Subcutaneous adipose tissue (tissue), 4 donors: ENCODE data around the gene PHPT1. TPM values are rescaled to one million over a fixed set of nuclear protein-coding genes. Genes with fewer than 3 reads are reported as not detected.

ENCODE experiments used
- total RNA-seq, 4 donors: library from RNA; depleted of rRNA; stranded (reverse); fragments of >200 nt; gene quantifications; one replicate each; pipeline ENCODE4 v1.1.0, GENCODE V29; 2016
- TF ChIP-seq, protein P1 (sequence below): fragments of 450-650 bp; IDR thresholded peaks from one replicate; pipeline ENCODE4 v1.5.1; 2016; ENCODE audit warnings: low read depth, mild to moderate bottlenecking, control low read depth, antibody characterized with exemption, moderate library complexity

The PHPT1 gene
- total RNA-seq = 10 to 100 TPM; 31.8 to 56.6 (median 45.7) TPM

DNA sequence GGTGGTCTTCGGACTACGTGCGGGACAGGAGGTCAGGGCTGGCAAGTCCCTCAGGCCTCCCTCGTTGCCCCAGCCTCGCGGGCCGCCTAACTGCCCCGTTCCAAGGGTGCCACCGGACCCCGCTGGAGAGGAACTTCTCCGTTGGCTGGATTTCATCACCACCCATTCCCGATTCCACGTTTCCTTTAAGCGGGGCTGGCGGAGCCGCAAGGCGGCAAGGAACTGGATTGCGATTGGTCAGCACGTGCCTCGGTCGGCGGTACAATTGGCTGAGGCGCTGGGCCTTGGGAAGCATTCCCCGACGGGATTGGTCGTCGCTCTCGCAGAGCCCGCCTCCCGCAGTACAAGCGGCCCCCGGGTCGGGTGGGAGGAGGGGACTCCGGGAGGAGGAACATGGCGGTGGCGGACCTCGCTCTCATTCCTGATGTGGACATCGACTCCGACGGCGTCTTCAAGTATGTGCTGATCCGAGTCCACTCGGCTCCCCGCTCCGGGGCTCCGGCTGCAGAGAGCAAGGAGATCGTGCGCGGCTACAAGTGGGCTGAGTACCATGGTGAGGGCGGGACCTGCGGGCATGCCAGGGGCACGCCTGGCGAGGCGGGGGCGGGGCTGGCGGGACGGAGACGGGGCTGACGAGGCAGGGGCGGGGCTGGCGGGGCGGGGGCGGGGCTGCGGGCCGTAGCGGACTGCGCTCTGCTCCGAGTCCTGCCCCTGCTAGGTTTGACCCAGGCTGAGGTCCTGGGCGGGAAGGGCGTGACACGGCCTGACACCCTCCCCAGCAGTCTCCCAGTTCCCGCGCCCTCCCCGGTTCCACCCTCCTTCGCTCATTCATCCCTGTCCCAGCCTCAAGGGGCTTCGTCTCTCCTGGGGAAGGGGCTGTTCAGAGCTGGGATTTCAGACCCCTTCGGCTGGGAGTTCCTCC, at the start of gene PHPT1:
PHPT1 (plus strand) TSS at position 372 of the 922 bp plus-strand sequence; CDS start at position 394, 22 bp downstream.
- TF ChIP-seq, protein P1, sequence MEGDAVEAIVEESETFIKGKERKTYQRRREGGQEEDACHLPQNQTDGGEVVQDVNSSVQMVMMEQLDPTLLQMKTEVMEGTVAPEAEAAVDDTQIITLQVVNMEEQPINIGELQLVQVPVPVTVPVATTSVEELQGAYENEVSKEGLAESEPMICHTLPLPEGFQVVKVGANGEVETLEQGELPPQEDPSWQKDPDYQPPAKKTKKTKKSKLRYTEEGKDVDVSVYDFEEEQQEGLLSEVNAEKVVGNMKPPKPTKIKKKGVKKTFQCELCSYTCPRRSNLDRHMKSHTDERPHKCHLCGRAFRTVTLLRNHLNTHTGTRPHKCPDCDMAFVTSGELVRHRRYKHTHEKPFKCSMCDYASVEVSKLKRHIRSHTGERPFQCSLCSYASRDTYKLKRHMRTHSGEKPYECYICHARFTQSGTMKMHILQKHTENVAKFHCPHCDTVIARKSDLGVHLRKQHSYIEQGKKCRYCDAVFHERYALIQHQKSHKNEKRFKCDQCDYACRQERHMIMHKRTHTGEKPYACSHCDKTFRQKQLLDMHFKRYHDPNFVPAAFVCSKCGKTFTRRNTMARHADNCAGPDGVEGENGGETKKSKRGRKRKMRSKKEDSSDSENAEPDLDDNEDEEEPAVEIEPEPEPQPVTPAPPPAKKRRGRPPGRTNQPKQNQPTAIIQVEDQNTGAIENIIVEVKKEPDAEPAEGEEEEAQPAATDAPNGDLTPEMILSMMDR = no peak

DNA sequence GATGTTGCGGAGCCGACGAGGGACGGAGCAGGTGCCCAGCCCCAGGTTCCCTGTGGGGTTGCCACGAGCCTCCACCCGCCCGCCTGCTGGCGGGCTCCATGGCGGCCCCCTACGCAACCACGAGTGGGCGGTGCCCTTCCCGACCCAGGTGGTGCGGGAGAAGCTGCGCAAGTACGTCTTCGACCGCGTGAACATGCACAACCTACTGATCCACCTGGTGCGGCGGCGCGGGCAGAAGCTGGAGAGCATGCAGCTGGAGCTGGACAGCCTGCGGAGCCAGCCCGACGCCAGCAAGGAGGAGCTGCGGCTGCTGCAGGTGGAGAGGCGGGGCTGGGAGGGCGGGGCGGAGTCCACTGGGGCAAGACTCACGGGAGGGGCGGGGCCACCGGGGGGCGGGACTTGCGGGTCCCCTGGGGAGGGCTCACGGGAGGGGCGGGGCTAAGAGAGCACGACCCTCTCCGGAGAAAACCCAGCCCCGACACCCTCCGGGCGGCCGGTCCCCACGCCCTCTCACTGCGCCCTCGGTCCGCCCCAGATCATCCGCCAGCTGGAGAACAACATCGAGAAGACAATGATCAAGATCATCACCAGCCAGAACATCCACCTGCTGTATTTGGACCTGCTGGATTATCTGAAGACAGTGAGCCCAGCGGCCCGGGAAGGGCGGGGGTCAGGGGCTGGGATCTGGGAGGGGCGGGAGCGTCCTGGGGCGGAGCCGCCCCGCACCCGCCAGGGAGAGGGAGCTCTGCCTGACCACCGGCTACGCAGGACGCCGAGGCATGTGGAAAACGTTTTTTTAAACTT, 49.2 kb upstream of the PHPT1 start:
- TF ChIP-seq, protein P1 = no peak

DNA sequence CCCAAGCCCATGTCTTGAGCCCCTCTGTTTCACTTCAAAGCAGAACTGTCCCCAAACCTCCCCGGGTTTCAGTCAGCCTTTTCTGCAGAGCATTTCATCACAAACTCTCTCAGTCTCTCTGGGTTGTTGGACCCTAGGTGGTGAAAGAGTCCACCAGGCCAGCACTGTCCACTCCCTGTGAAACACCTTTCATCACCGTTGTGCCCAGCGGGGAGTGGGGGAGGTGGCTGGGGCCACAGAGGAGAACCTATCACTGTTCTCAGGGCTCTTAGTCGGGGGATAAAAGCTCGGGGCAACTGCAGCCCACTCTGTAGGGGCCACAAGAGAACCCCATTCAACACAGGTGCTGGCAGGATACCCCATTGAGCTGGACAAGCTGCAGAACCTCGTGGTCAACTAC, 46.9 kb upstream of the PHPT1 start:
- TF ChIP-seq, protein P1 = no peak

DNA sequence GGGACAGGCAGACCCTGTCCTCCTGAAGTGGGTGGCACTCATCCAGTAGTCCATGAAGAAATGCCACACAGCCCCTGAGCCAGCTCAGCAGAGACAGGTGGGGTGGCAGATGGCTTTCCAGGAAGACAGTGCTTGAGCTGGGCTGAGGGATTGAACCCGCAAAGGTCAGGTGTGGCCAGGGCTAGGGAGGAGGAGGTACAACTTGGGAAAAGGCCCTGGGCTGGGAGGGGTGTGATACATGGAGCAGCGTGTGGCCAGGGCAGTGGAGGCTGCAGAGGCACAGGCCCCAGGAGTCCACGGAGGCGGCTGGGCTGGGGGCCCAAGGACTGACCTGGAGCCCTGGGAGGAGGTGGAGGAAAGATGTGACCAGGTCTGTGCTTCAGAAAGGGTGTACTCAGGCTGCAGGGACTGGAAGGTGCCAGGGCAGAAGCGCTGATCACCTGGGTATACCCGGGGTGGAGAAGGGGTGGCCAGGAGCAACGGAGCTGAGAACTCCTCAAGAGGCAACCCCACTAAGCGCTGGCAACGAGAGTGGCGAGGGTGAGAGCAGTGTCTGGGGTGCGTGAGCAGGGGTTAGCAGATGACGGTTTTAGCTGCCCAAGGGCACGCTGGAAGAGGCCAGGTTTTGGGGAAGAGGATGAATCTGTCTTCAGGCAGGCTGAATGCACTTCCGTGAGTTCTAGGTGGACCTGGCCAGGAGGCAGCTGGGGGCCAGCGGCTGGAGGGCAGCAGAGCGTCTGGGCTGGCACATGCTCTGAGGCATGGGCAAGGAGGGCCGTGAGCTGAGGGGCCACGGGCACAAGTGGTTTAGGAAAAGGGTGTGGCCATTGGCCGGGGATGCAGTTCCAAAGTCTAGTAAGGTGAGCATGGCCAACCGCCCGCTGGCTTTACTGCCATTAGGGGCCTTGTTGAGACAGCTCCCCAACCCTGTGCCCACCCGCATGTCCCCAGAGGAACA, 45.4 kb upstream of the PHPT1 start:
- TF ChIP-seq, protein P1 = no peak

GRCh38 chr9:136804509-136805206, 44.6 kb upstream of the PHPT1 start:
- TF ChIP-seq, protein P1 = no peak

- TF ChIP-seq, protein P1 = no peak
Observed at GRCh38 chr9:136805207-136805740, 43.9 kb upstream of the PHPT1 start.
